ENCODE data around the gene STK11IP.

GRCh38 chr2:219641390-219642068 lies 43.9 kb downstream of the STK11IP start:
- TF ChIP-seq CTCF (IDR thresholded peaks at IDR 0.05) = no peak
- TF ChIP-seq POLR2A (IDR thresholded peaks at IDR 0.05; ENCODE audit: low read depth) = no peak
- TF ChIP-seq EP300 (IDR thresholded peaks at IDR 0.05) = no peak
